Measurements from ENCODE around the gene CENPB. TPM values are rescaled to one million over a fixed set of nuclear protein-coding genes. Genes with fewer than 3 reads are reported as not detected.

Gene CENPB
- total and polyA plus RNA-seq, 10 of the 15 experiments (the other 5 are each of a cell fraction or from before 2014, with no cell fraction given): 0.16 to 71.2 (median 14.0) TPM

GRCh38 chr20:3820901-3821727 is 34.6 kb upstream of the CENPB start (continued):
- TF ChIP-seq CBX3 (IDR thresholded peaks at IDR 0.05; ENCODE audit: borderline replicate concordance, low read depth) (no peak), RUNX3 (IDR thresholded peaks at IDR 0.05; ENCODE audit: low read length) (no peak), RAD51 (IDR thresholded peaks at IDR 0.05) (no peak), NFYA (IDR thresholded peaks at IDR 0.05; ENCODE audit: borderline replicate concordance, low read depth, low read length) (no peak), TCF7 (IDR thresholded peaks at IDR 0.05; ENCODE audit: borderline replicate concordance) (no peak), MEF2A (IDR thresholded peaks at IDR 0.05; ENCODE audit: insufficient read depth, low read depth, low read length) (no peak), YY1 (IDR thresholded peaks at IDR 0.05; ENCODE audit: low read depth, low read length) (no peak), ZNF217 (IDR thresholded peaks at IDR 0.05) (no peak), POLR2AphosphoS5 (IDR thresholded peaks at IDR 0.05; ENCODE audit: low read length) (no peak), EGR1 (IDR thresholded peaks at IDR 0.05; ENCODE audit: borderline replicate concordance in 1 of 2, low read depth in 2 of 2, low read length in 2 of 2) (no peak), MEF2B (IDR thresholded peaks at IDR 0.05; ENCODE audit: partially characterized antibody, poor library complexity, severe bottlenecking) (no peak), ESRRA (IDR thresholded peaks at IDR 0.05; ENCODE audit: low read length) (0 out of 2 replicates have a peak, but pooled peaks have one; percentile 6), ASH2L (IDR thresholded peaks at IDR 0.05; ENCODE audit: borderline replicate concordance, low read depth) (0 out of 2 replicates have a peak, but pooled peaks have one; percentile 5), HDAC2 (IDR thresholded peaks at IDR 0.05) (no peak), CEBPB (IDR thresholded peaks at IDR 0.05; ENCODE audit: borderline replicate concordance in 1 of 2, low read depth in 2 of 2, low read length in 2 of 2) (no peak), SMAD5 (IDR thresholded peaks at IDR 0.05; ENCODE audit: low read depth) (no peak), TAF1 (IDR thresholded peaks at IDR 0.05; ENCODE audit: borderline replicate concordance, low read depth, low read length) (no peak), ATF7 (IDR thresholded peaks at IDR 0.05; ENCODE audit: low read depth) (peak; percentile 22; the same call in 1 of the 2 replicates)
- TF ChIP-seq, protein P1, sequence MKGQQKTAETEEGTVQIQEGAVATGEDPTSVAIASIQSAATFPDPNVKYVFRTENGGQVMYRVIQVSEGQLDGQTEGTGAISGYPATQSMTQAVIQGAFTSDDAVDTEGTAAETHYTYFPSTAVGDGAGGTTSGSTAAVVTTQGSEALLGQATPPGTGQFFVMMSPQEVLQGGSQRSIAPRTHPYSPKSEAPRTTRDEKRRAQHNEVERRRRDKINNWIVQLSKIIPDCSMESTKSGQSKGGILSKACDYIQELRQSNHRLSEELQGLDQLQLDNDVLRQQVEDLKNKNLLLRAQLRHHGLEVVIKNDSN (IDR thresholded peaks at IDR 0.05; ENCODE audit: borderline replicate concordance, extremely low read length, insufficient read depth, low read depth, low read length): no peak
- TF ChIP-seq, protein P2, sequence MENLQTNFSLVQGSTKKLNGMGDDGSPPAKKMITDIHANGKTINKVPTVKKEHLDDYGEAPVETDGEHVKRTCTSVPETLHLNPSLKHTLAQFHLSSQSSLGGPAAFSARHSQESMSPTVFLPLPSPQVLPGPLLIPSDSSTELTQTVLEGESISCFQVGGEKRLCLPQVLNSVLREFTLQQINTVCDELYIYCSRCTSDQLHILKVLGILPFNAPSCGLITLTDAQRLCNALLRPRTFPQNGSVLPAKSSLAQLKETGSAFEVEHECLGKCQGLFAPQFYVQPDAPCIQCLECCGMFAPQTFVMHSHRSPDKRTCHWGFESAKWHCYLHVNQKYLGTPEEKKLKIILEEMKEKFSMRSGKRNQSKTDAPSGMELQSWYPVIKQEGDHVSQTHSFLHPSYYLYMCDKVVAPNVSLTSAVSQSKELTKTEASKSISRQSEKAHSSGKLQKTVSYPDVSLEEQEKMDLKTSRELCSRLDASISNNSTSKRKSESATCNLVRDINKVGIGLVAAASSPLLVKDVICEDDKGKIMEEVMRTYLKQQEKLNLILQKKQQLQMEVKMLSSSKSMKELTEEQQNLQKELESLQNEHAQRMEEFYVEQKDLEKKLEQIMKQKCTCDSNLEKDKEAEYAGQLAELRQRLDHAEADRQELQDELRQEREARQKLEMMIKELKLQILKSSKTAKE (IDR thresholded peaks at IDR 0.05; ENCODE audit: low read depth, poor library complexity, severe bottlenecking): peak; percentile 59
- TF ChIP-seq, protein P3, sequence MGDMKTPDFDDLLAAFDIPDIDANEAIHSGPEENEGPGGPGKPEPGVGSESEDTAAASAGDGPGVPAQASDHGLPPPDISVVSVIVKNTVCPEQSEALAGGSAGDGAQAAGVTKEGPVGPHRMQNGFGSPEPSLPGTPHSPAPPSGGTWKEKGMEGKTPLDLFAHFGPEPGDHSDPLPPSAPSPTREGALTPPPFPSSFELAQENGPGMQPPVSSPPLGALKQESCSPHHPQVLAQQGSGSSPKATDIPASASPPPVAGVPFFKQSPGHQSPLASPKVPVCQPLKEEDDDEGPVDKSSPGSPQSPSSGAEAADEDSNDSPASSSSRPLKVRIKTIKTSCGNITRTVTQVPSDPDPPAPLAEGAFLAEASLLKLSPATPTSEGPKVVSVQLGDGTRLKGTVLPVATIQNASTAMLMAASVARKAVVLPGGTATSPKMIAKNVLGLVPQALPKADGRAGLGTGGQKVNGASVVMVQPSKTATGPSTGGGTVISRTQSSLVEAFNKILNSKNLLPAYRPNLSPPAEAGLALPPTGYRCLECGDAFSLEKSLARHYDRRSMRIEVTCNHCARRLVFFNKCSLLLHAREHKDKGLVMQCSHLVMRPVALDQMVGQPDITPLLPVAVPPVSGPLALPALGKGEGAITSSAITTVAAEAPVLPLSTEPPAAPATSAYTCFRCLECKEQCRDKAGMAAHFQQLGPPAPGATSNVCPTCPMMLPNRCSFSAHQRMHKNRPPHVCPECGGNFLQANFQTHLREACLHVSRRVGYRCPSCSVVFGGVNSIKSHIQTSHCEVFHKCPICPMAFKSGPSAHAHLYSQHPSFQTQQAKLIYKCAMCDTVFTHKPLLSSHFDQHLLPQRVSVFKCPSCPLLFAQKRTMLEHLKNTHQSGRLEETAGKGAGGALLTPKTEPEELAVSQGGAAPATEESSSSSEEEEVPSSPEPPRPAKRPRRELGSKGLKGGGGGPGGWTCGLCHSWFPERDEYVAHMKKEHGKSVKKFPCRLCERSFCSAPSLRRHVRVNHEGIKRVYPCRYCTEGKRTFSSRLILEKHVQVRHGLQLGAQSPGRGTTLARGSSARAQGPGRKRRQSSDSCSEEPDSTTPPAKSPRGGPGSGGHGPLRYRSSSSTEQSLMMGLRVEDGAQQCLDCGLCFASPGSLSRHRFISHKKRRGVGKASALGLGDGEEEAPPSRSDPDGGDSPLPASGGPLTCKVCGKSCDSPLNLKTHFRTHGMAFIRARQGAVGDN (IDR thresholded peaks at IDR 0.05): no peak
- TF ChIP-seq, protein P4, sequence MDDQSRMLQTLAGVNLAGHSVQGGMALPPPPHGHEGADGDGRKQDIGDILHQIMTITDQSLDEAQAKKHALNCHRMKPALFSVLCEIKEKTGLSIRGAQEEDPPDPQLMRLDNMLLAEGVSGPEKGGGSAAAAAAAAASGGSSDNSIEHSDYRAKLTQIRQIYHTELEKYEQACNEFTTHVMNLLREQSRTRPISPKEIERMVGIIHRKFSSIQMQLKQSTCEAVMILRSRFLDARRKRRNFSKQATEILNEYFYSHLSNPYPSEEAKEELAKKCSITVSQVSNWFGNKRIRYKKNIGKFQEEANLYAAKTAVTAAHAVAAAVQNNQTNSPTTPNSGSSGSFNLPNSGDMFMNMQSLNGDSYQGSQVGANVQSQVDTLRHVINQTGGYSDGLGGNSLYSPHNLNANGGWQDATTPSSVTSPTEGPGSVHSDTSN (IDR thresholded peaks at IDR 0.05; ENCODE audit: insufficient replicate concordance, low read depth, low read length): no peak
